ENCODE results near the gene SLC4A8.

SLC4A8 gene

DNA sequence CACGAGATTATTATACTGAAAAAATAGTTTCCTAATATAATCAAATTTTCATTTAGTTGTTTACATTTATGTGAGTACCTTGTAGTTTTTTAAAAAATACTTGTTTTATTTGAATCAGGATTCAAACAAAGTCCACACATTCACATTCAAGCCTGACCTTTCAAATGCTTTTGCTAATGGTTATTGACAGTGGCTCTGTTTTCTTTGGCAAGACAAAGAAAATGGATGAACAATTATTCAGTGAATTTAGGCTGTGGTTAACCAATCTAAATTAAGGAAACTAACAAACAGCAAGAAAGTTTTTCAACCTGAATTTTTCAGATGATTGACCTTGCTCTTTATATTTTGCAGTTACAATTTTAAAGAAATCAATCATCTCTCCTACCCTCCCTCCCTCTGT is 9.7 kb downstream of the SLC4A8 start:
- TF ChIP-seq, protein P1, sequence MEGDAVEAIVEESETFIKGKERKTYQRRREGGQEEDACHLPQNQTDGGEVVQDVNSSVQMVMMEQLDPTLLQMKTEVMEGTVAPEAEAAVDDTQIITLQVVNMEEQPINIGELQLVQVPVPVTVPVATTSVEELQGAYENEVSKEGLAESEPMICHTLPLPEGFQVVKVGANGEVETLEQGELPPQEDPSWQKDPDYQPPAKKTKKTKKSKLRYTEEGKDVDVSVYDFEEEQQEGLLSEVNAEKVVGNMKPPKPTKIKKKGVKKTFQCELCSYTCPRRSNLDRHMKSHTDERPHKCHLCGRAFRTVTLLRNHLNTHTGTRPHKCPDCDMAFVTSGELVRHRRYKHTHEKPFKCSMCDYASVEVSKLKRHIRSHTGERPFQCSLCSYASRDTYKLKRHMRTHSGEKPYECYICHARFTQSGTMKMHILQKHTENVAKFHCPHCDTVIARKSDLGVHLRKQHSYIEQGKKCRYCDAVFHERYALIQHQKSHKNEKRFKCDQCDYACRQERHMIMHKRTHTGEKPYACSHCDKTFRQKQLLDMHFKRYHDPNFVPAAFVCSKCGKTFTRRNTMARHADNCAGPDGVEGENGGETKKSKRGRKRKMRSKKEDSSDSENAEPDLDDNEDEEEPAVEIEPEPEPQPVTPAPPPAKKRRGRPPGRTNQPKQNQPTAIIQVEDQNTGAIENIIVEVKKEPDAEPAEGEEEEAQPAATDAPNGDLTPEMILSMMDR (IDR thresholded peaks at IDR 0.05; ENCODE audit: low read depth, low read length) = no peak
- Histone ChIP-seq H3K27me3 (ENCODE audit: insufficient read depth, low read depth, severe bottlenecking) (no peaks in the 10 kb centered on the region), H3K4me3 (ENCODE audit: low read depth, low read length) (no peak overlapping the region), H3K36me3 (no peaks in the 10 kb centered on the region), H3K9me3 (ENCODE audit: severe bottlenecking) (no peaks in the 10 kb centered on the region), H3K27ac (no peak overlapping the region)
- DNase-seq = no peak

DNA sequence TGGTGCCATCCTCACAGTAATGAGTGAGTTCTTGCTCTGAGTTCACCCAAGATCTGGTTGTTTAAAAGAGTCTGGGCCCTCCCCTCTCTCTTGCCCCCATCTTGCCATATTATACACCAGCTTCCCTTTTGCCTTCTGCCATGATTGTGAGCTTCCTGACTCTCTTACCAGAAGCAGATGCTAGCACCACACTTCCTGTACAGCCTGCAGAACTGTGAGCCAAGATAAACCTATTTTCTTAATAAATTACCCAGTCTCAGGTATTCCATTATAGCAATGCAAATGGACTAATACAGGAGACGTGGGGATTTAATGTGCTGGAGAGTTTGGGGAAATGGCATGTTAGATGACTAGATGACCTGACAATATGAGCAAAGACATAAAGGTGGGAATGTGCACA is 12.8 kb downstream of the SLC4A8 start:
- Histone ChIP-seq H3K27me3 (ENCODE audit: insufficient read depth, low read depth, severe bottlenecking) (no peaks in the 10 kb centered on the region), H3K4me3 (ENCODE audit: low read depth, low read length) (no peak overlapping the region), H3K27ac (no peak overlapping the region), H3K36me3 (peaks cover 3% of the 10 kb centered on the region; the same call in 1 of the 2 replicates), H3K9me3 (ENCODE audit: severe bottlenecking) (no peaks in the 10 kb centered on the region)
- TF ChIP-seq, protein P1 (IDR thresholded peaks at IDR 0.05; ENCODE audit: low read depth, low read length) = no peak
- DNase-seq = no peak

DNA sequence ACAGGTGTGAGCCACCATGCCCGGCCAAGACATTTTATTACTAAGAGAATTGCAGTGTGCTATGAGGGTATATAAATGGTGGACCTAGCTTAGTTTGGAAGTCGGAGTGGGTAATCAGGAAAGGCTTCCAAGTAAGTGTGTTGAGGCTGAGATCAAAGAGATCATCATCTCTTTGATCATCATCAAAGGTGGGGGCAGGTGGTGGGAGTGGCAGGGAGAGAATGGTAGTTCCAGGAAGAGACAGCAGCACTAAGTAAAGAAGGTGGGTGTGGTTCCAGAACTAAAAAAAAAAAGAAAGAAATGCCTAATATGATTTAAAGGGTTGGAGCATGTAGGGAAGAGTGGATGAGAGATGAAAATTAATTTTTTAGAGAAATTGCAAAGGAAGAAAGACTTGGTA is 14.7 kb downstream of the SLC4A8 start:
- DNase-seq = no peak
- Histone ChIP-seq H3K27me3 (ENCODE audit: insufficient read depth, low read depth, severe bottlenecking) (no peaks in the 10 kb centered on the region), H3K36me3 (peaks cover 3% of the 10 kb centered on the region; the same call in 1 of the 2 replicates), H3K9me3 (ENCODE audit: severe bottlenecking) (no peaks in the 10 kb centered on the region), H3K27ac (no peak overlapping the region), H3K4me3 (ENCODE audit: low read depth, low read length) (no peak overlapping the region)
- TF ChIP-seq, protein P1 (IDR thresholded peaks at IDR 0.05; ENCODE audit: low read depth, low read length) = no peak

DNA sequence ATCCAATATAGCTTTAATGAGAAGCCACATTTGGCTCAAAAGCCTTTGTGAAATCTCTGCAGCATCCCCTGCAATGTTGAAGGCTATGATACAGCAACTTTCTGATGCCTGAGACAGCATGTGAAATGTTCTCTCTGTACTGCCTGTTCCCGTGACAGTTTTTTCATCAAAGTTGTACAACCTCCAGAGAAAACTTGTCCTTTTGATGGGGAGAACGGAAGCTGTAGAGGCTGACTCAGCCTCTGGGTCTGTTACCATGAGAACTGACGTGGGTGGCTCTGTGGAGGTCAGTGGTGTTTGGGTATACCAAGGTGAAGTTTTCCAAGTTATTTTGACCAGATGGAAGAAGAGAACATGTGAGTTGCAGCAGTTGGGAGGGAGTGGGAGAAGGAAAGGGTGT is 17.0 kb downstream of the SLC4A8 start:
- TF ChIP-seq, protein P1 (IDR thresholded peaks at IDR 0.05; ENCODE audit: low read depth, low read length) = no peak
- Histone ChIP-seq H3K36me3 (peaks cover 3% of the 10 kb centered on the region; the same call in 1 of the 2 replicates), H3K9me3 (ENCODE audit: severe bottlenecking) (no peaks in the 10 kb centered on the region), H3K27ac (no peak overlapping the region), H3K27me3 (ENCODE audit: insufficient read depth, low read depth, severe bottlenecking) (no peaks in the 10 kb centered on the region), H3K4me3 (ENCODE audit: low read depth, low read length) (no peak overlapping the region)
- no peak for DNase-seq

DNA sequence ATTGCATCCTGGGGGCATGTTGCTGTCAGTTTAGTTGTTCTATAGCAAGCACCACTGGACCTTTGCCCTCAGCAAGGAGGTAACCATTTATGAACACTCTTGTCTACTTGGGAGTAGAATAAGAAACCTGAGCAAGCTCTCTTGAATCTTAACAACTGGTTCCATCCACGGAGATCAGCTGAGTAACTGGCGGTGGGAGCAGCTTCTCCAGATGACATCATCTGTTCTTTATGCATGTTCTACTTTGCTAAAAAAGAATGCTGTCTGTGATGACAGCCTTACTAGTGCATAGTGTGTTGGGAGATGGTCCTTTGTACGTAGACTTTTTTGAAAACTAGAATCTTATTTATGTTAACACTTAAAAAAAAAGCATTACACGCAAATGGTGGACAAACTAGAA is 17.7 kb downstream of the SLC4A8 start:
- H3K9me3 ChIP-seq (ENCODE audit: severe bottlenecking) = no peaks in the 10 kb centered on the region
- peaks cover 3% of the 10 kb centered on the region; the same call in 1 of the 2 replicates for H3K36me3 ChIP-seq
- DNase-seq = no peak
- TF ChIP-seq, protein P1 (IDR thresholded peaks at IDR 0.05; ENCODE audit: low read depth, low read length) = no peak
- no peaks in the 10 kb centered on the region for H3K27me3 ChIP-seq (ENCODE audit: insufficient read depth, low read depth, severe bottlenecking)
- H3K27ac ChIP-seq = no peak overlapping the region
- no peak overlapping the region for H3K4me3 ChIP-seq (ENCODE audit: low read depth, low read length)

DNA sequence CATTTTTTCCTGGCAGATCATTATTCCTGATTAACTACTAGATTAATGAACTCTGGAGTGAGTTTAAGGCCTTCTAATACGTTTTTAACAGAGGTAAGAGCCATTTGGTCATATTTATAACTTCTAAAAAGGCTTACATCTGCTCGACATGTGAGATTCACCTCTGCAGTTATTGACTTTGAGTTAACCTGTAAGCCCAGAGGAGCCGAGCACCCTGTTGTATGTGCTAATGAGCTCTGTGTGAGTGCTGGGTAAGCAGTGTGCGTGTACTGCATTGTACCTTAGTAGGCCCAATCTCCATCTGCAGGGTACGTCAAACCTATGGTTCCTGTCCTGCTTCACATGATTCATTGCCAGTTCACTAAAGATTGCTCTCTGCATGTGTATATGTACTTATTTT is 18.9 kb downstream of the SLC4A8 start:
- peaks cover 3% of the 10 kb centered on the region; the same call in 1 of the 2 replicates for H3K36me3 ChIP-seq
- no peak overlapping the region for H3K27ac ChIP-seq
- H3K4me3 ChIP-seq (ENCODE audit: low read depth, low read length) = no peak overlapping the region
- H3K27me3 ChIP-seq (ENCODE audit: insufficient read depth, low read depth, severe bottlenecking) = no peaks in the 10 kb centered on the region
- DNase-seq = no peak
- no peaks in the 10 kb centered on the region for H3K9me3 ChIP-seq (ENCODE audit: severe bottlenecking)
- TF ChIP-seq, protein P1 (IDR thresholded peaks at IDR 0.05; ENCODE audit: low read depth, low read length) = no peak
